Hypothalamus (tissue), 51 donors: ENCODE results near the gene NIFK.
"Not testable (repeated sequence)": the region's sequence is repeated elsewhere in the genome, so short reads cannot be mapped to it uniquely, and the experiment has no call there.

Experiments used
- DNase-seq, 51 donors: peaks; one replicate each; lab custom pipeline; 2025; lab: John Stamatoyannopoulos, UW

The NIFK gene

DNA sequence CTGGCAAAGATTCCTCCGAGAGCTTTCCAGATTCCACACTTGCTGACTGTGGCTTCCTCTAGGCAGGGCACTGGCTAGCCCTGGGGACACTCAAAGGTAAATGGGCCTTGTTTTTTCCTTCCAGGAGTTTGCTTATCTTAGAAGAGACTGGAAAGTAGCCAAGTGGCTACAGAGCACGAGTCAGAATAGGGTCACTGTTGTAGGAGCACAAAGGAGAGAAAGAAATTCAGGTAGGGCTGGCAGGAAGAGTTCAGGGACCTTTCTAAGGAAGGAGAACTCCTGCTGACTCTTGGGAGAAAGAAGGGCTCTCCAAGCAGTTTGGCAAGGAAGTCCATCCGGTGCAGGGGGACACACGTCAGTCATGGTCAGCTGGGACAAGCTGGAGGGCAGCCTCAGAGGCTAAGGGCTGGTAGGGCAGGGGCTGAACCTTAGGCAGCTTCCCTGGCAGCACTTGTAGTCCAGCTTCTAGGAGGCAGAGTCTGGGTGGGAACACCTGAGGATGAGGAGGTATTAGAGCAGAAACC lies 39.5 kb downstream of the NIFK start:
- DNase-seq, result no peak

DNA sequence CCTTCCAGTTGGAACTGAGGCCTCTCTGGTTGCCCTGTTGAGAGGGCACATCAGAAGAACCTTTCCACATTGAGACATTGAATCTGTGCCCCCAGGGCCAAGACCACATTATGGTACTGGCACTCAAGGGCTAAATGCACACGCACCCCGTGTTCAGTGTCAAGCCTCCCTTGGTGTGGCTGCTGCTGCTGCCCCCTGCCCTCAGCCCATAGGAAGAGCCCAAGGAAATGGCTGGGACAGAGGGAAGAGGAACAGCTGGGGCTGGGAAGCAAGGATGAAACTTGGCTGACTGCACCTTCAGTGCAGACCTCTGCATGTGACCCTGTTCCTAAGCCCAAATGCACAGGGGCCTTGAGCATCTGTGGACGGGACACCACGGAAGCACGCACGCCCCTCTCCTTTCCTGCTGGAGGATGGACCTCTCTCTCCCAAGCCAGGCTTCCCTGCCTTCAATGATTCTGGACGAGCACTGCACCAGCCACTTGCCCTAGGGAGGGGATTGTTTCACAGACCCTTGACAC lies 40.2 kb downstream of the NIFK start:
- DNase-seq, result no peak

DNA sequence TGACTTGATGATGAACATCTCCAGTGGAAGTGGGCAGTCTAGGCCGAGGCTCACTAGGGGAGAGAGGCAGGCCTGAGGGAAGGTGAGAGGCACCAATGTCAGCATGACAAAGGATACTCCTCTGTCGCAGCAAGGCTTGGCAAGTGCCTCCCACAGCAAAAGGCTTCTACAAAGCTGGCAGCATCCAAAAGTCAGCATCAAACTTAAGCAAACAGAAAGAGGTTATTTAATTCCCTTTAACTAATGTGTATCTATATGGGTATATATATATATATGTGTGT lies 41.6 kb downstream of the NIFK start:
- no peak for DNase-seq

DNA sequence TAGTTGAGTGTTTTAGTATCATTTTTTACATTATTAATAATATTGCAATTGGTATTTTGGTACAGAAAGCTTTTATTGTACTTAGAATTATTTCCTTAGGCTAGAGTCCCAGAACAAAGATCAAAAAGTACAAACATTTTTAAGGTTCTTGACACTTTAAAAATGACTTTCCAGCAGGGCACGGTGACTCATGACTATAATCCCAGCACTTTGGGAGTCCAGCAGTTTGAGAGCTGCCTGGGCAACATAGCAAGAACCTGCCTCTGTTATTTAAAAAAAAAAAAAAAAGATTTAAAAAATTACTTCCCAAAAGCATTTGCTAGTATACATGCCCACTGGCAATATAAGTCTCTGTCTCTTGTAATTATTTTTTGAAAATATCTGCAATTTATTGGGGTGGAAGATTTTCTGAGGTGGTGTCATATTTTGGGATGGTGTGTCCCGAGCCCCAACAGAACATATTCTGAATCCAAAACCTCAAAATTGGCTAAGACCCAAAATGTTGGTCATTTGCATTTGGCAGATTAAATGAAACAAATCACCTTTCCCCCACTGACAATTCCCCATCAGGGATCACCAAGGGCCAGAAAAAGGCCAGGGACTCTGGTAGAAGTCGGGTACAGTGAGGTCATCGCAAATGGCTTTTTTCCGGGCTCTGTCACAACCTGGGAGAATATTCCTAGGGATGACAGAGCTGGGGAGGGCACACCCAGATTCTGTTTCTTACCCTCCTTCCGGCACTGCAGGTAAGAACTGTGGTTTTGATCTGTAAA lies 42.1 kb downstream of the NIFK start:
- DNase-seq, result no peak

DNA sequence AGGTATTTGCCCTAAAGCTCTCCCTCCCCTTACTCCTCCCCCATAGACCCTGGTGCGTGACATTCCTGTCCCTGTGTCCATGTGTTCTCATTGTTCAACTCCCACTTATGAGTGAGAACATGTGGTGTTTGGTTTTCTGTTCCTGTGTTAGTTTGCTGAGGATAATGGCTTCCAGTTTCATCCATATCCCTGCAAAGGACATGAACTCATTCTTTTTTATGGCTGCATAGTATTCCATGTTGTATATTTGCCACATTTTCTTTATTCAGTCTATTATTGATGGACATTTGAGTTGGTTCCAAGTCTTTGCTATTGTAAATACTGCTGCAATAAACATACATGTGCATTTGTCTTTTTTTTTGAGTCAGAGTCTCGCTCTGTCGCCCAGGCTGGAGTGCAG lies 46.1 kb downstream of the NIFK start:
- not testable (repeated sequence) for DNase-seq

DNA sequence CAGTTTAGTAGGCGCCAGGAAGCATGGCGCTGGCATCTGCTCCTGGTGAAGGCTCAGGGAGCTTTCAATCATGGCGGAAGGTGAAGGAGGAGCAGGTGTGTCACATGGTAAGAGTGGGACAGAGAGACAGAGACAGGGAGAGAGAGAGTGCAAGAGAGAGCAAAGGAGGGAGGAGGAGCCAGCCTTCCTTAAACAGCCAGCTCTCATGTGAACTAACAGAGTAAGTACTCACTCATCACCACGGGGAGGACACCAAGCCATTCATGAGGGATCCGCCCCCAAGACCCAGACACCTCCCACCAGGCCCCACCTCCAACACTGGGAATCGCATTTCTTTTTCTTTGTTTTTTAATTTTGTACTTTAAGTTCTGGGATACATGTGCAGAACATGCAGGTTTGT lies 46.6 kb downstream of the NIFK start:
- no peak for DNase-seq

DNA sequence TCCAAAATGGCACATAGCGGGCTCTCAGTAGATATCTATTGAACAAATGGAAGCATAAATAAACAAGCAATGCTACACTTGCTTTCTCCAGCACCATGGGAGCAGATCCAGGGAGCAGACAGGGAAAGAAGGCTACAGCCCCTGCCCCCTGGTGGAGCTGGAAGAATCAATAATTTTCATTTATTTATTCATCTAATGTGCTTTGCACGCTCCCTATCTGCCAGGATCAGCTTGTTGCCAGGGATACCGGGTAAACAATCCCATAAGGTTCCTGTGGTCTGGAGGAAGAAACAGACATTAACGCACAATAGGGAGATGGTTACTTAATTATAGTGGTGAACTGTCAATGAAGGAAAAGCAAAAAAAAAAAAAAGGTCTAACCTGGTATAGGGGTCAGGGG lies 47.3 kb downstream of the NIFK start:
- no peak for DNase-seq

DNA sequence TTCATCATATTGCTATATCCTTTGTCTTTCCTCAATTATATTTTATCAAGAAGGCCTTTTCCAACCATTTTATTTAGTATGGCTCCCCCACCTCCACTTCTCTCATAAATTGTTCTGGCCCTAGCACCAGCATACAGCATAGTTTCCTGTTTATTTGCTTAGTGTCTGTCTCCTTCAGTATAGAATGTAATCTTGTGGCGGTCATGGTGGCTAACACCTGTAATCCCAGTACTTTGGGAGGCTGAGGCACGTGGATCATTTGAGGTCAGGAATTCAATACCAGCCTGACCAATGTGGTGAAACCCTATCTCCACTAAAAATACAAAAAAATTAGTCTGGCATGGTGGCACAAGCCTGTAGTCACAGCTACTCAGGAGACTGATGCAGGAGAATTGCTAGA lies 47.9 kb downstream of the NIFK start:
- no peak for DNase-seq

DNA sequence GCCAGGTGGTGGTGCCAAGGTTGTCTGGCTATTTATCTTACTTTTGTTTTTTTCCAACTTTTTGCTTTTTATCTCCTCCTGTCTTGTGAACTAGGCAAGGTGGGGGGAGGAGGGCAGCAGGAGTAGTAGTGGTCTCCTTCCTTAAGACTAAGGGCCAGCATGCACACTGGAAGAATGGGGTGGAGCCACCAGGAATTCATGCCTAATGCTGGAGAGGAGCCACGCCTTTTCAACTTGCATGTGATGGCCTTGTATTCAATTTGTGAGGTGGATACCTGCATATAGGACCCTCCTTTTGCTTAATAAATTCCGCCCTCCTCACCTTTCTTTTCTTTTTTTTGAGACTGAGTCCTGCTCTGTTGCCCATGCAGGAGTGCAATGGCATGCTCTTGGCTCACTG lies 49.8 kb downstream of the NIFK start:
- no peak for DNase-seq

DNA sequence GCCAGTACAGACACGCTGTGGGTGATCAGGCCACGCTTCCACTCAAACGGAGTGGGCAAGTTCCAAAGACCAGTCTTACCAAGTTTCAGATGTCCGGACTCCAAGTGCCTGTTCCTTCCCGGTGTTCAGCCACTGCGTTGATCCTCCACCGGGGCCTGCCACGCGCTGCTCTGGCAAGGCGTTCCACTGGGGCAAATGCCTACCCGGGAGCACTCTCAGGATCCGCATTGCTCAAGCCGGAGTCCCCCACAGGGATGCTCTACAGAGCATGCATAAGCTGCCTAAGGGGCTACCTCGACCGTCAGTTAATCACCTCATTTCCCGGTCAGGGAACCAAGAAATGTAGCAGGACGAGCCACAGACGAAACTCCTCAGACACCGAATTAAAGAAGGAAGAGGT lies 50.5 kb downstream of the NIFK start:
- no peak for DNase-seq

DNA sequence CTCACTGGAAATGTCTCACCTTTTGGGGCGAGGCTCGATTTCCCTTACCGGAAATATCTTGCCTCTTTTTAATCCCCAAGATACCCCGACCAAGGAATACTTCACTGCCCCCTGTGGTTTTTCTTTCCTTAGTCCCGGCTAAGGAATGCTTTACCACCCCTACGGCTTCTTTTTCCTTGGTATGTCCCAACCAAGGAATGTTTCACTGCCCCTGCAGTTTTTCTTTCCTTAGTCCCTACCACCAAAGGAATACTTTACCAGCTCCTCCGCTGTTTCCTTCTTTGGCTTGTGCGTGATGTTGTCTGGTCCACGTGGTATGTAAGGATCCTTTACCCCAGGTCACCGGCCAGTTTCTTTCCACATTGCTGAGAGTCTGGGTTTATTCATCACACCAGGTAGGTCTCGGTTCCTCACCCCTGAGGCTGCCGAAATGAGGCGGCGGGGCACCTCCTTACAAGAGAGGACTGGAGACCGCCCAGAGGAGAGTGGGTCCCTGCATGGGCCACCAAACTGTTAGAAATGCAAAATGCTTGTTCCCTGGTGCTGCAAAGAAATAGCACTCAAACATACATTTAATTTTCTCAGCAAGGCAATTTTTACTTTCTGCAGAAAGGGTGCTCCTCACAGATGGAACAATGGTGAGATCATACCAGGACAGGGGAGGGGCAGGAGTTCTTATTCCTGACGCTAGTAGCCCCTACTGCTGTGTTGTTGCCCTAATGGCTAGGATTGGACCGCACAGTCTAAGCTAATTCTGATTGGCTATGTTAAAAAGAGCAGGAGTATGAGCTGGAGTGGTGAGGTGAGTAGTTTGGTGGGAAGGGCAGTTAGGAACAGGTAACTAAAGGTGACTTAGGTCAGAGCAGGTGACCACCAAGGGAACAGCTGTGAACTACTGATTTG lies 54.0 kb downstream of the NIFK start:
- DNase-seq, result no peak

DNA sequence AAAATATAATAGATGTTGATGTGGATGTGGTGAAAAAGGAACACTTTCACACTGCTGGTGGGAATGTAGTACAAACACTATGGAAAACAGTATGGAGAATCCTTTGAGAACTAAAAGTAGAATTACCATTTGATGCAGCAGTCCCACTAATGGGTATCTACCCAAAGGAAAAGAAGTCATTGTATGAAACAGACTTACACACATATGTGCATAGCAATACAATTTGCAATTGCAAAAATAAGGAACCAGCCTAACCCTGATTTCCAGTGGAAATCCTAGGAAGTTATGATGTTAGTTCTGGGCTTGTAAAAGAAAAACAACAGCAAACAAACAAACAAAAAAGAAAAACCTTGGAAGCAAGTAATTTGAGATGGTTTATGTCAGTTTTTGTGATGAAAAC lies 58.8 kb downstream of the NIFK start:
- no peak for DNase-seq
